Smooth muscle cell (in vitro differentiated cells): ENCODE measurements around the gene MXD4. TPM values are rescaled to one million over a fixed set of nuclear protein-coding genes. Genes with fewer than 3 reads are reported as not detected.

Experiments
- DNase-seq: peaks from one replicate; lab custom pipeline; 2025; ENCODE audit not compliant: unreplicated experiment; lab: John Stamatoyannopoulos, UW
- H2AFZ ChIP-seq: fragments of 200-600 bp; sonication (generic); 2 replicates; pipeline ENCODE4 v1.6.0; 2016; ENCODE audit warnings: antibody characterized with exemption, low read depth, mild to moderate bottlenecking
- H3F3A ChIP-seq: fragments of 200-600 bp; sonication (generic); 2 replicates; pipeline ENCODE4 v1.6.0; 2017; ENCODE audit warnings: antibody characterized with exemption, low read depth
- H3K27ac ChIP-seq: fragments of 200-600 bp; sonication (generic); 2 replicates; pipeline ENCODE4 v1.5.1; 2016; ENCODE audit warnings: low read depth, mild to moderate bottlenecking
- H3K27me3 ChIP-seq: fragments of 200-600 bp; sonication (generic); 2 replicates; pipeline ENCODE4 v1.6.1; 2016; ENCODE audit warnings: low read depth, mild to moderate bottlenecking
- H3K36me3 ChIP-seq: fragments of 200-600 bp; sonication (generic); 2 replicates; pipeline ENCODE4 v1.5.1; 2016; ENCODE audit warnings: low read depth
- H3K4me1 ChIP-seq: fragments of 200-600 bp; sonication (generic); 2 replicates; pipeline ENCODE4 v1.5.1; 2016; ENCODE audit warnings: low read depth
- H3K4me2 ChIP-seq: fragments of 200-600 bp; sonication (generic); 2 replicates; pipeline ENCODE4 v1.6.0; 2016; ENCODE audit warnings: mild to moderate bottlenecking
- H3K4me3 ChIP-seq: fragments of 200-600 bp; sonication (generic); 2 replicates; pipeline ENCODE4 v1.5.1; 2016; ENCODE audit warnings: mild to moderate bottlenecking
- H3K79me2 ChIP-seq: fragments of 200-600 bp; sonication (generic); 2 replicates; pipeline ENCODE4 v1.6.0; 2016; ENCODE audit warnings: low read depth, mild to moderate bottlenecking
- H3K9ac ChIP-seq: fragments of 200-600 bp; sonication (generic); 2 replicates; pipeline ENCODE4 v1.6.0; 2016; ENCODE audit warnings: low read depth
- H3K9me3 ChIP-seq: fragments of 200-600 bp; sonication (generic); replicated peaks from 2 replicates; pipeline ENCODE4 v1.5.1; 2016; ENCODE audit warnings: low read depth
- H4K20me1 ChIP-seq: fragments of 200-600 bp; sonication (generic); 2 replicates; pipeline ENCODE4 v1.6.0; 2016; ENCODE audit warnings: low read depth
- CTCF ChIP-seq: fragments of 200-600 bp; sonication (generic); IDR thresholded peaks from 2 replicates; pipeline ENCODE4 v1.5.1; 2017; ENCODE audit warnings: borderline replicate concordance, mild to moderate bottlenecking, antibody characterized with exemption; ENCODE audit not compliant: insufficient read depth, poor library complexity, severe bottlenecking
- WGBS: methylation state at CpG from one replicate; pipeline ENCODE4 v1.1.7; 2016; ENCODE audit warnings: low lambda C conversion rate; 5-methylcytosine and 5-hydroxymethylcytosine counted together
- polyA plus RNA-seq: library from polyadenylated mRNA; unstranded; fragments of >200 nt; fragmentation: Nextera tagmentation; extraction: Ambion mirVana; gene quantifications from 2 replicates; pipeline ENCODE4 v1.2.1, GENCODE V29; 2016
- total RNA-seq: library from RNA; depleted of rRNA; stranded (reverse); fragments of >200 nt; gene quantifications from 2 replicates; pipeline ENCODE4 v1.2.3, GENCODE V29; 2014

MXD4 gene
- total and polyA plus RNA-seq, 2 experiments from 2014 or later, result 26.8 to 81.8 TPM

GRCh38 chr4:2295500-2295899 lies 33.6 kb upstream of the MXD4 start:
- no peak overlapping the region for H3K4me2 ChIP-seq
- no peaks in the 10 kb centered on the region for H4K20me1 ChIP-seq
- DNase-seq, result no peak
- H3K79me2 ChIP-seq, result no peaks in the 10 kb centered on the region
- no peaks in the 10 kb centered on the region for H3K9me3 ChIP-seq
- H3F3A ChIP-seq, result no peaks in the 10 kb centered on the region
- no peaks in the 10 kb centered on the region for H3K36me3 ChIP-seq
- no peaks in the 10 kb centered on the region for H3K4me1 ChIP-seq
- TF ChIP-seq CTCF, result no peak
- H3K27me3 ChIP-seq, result no peaks in the 10 kb centered on the region
- no peak overlapping the region for H3K27ac ChIP-seq
- 86% methylated on average over 9 of the region's 9 CpGs for WGBS
- H3K9ac ChIP-seq, result no peak overlapping the region
- H2AFZ ChIP-seq, result no peak overlapping the region
- H3K4me3 ChIP-seq, result no peak overlapping the region

DNA sequence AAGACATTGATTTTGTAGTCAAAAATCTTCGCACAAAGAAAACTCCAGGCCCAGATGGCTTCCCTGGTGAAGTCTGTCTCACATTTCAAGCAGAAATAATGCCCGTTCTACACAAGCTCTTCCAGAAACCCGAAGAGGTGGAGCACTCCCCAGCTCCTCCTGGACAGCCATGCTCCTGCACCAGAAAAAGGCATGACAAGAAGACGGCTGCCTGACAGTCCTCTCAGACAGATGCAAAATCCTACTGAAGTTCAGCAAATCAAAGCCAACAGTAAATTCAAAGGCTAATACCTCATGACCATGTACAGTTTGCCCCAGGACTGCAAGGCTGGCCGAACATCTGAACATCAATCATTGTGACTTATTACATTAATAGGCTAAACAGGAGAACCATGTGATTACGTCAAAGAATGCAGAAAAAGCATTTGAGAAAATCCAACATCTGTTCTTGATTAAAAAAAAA lies 30.8 kb upstream of the MXD4 start:
- H3K27me3 ChIP-seq, result no peaks in the 10 kb centered on the region
- H3K4me3 ChIP-seq, result no peak overlapping the region
- H3K79me2 ChIP-seq, result no peaks in the 10 kb centered on the region
- no peak overlapping the region for H3K9ac ChIP-seq
- no peaks in the 10 kb centered on the region for H3K9me3 ChIP-seq
- peaks cover under 1% of the 10 kb centered on the region for H3K4me1 ChIP-seq
- 63% methylated on average over 6 of the region's 6 CpGs for WGBS
- no peak overlapping the region for H2AFZ ChIP-seq
- H4K20me1 ChIP-seq, result no peaks in the 10 kb centered on the region
- no peaks in the 10 kb centered on the region for H3F3A ChIP-seq
- H3K27ac ChIP-seq, result no peak overlapping the region
- no peak for TF ChIP-seq CTCF
- no peak for DNase-seq
- no peaks in the 10 kb centered on the region for H3K36me3 ChIP-seq
- H3K4me2 ChIP-seq, result no peak overlapping the region

DNA sequence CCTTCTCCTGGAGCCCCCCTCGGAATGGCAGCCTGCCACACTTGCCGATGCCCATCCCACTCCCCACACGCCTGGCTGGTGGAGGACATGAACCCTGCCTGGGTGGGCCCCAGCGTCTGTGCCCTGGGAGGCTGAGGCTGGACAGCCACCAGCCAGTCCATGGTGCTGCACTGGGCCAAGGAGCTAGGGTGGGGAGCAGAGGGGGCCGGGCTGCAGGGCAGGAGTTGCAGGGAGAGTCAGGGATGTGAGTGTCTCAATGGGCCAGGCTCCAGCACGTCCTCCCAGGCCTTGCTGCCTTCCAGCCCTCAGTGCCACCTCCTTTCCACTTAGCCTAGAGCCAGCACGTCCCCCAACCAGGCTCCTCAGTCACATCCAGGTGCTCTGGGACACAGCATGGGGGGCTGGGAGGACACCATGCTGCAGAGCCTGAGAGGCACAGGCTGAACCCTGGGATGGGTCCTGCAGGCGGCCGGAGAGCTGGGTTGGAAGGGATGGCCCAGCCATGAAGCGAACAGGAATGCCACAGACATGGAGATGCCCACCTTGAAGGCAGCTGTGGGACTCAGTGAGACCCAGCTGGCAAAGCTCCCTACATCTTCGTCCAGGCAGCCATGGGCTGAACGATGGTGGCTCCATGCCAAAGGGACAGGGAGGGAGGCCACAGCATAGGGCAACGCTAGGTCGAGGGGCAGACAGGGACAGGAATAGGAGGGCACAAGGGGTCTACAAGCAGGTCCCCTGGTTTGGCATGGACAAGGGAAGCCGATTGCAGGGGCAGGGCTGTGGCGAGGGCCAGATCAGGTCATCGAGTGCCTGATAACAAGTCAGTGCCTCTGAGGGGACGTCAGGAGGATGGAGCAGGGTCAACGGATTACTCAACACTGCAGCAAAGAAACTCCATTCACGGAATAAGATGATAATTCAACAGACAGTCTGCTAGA lies 30.1 kb upstream of the MXD4 start:
- H3K4me1 ChIP-seq, result peaks cover 7% of the 10 kb centered on the region
- H3F3A ChIP-seq, result no peaks in the 10 kb centered on the region
- H4K20me1 ChIP-seq, result no peaks in the 10 kb centered on the region
- H3K36me3 ChIP-seq, result no peaks in the 10 kb centered on the region
- H3K9ac ChIP-seq, result no peak overlapping the region
- H3K4me2 ChIP-seq, result no peak overlapping the region
- TF ChIP-seq CTCF, result no peak
- no peak overlapping the region for H3K4me3 ChIP-seq
- no peaks in the 10 kb centered on the region for H3K9me3 ChIP-seq
- DNase-seq, result no peak
- 88% methylated on average over 20 of the region's 20 CpGs for WGBS
- H2AFZ ChIP-seq, result no peak overlapping the region
- no peaks in the 10 kb centered on the region for H3K79me2 ChIP-seq
- no peaks in the 10 kb centered on the region for H3K27me3 ChIP-seq
- H3K27ac ChIP-seq, result no peak overlapping the region
